A549 (cell line): ENCODE results near the gene MCAT. TPM values are rescaled to one million over a fixed set of nuclear protein-coding genes. Genes with fewer than 3 reads are reported as not detected.

ENCODE experiments used
- ATAC-seq, 2 experiments: fragments of 200-7000 bp in 1 of 2; fragments of >200 bp in 1 of 2; cut with Nextera tagmentation in 1 of 2; cut with Tn5 transposase in 1 of 2; 3 replicates each; pipeline versions ENCODE4 v1.8.0 to v1.9.1; 2018 to 2020; ENCODE audit warnings: mild to moderate bottlenecking in 1 of 2, moderate library complexity in 1 of 2
- CTCF ChIA-PET: fragments of 300-600 bp; sonication (Branson Sonifier 250); formaldehyde crosslinking; extraction: SDS; loops from one replicate; lab custom pipeline; 2021; ENCODE audit warnings: antibody characterized with exemption, inconsistent platforms; lab: Yijun Ruan, JAX
- POLR2A ChIA-PET: fragments of 350-600 bp; formaldehyde crosslinking; extraction: SDS; loops from one replicate; lab custom pipeline; 2021; ENCODE audit warnings: antibody characterized with exemption, inconsistent platforms; lab: Yijun Ruan, JAX
- DNase-seq, 2 experiments: peaks; one replicate each; pipeline versions ENCODE4 v3.0.0 to v3.0.0-alpha.2; 2011 to 2016; ENCODE audit warnings: low read depth in 1 of 2, low spot score in 1 of 2
- FAIRE-seq: peaks from 2 replicates; lab custom pipeline; 2011; peaks lifted over from hg19 to GRCh38; lab: Jason Lieb, UNC
- H3K27ac ChIP-seq, 2 experiments: fragments of >200 bp; sonication (Bioruptor Twin); formaldehyde crosslinking; 3 replicates each; pipeline ENCODE4 v1.5.1; 2016 to 2017
- H3K4me1 ChIP-seq: fragments of >200 bp; sonication (Bioruptor Twin); formaldehyde crosslinking; 3 replicates; pipeline ENCODE4 v1.6.1; 2016
- H3K4me2 ChIP-seq: fragments of >200 bp; sonication (Bioruptor Twin); formaldehyde crosslinking; 3 replicates; pipeline ENCODE4 v1.6.1; 2016
- H3K4me3 ChIP-seq: fragments of >200 bp; sonication (Bioruptor Twin); formaldehyde crosslinking; 3 replicates; pipeline ENCODE4 v1.5.1; 2016
- H3K9me3 ChIP-seq: fragments of >200 bp; sonication (Bioruptor Twin); formaldehyde crosslinking; 3 replicates; pipeline ENCODE4 v1.6.1; 2016
- ATOH8 ChIP-seq: fragments of 250-450 bp; sonication (Bioruptor Pico); IDR thresholded peaks from 2 replicates; pipeline ENCODE4 v1.5.0; 2020; ENCODE audit warnings: low read depth, mild to moderate bottlenecking, moderate library complexity
- BCL3 ChIP-seq: fragments of >200 bp; sonication (Bioruptor Twin); formaldehyde crosslinking; IDR thresholded peaks from 3 replicates; pipeline ENCODE4 v1.6.1; 2016
- BHLHE40 ChIP-seq: IDR thresholded peaks from 2 replicates; pipeline ENCODE4 v1.6.1; 2012; ENCODE audit warnings: low read depth, low read length, inconsistent platforms
- CBX8 ChIP-seq: fragments of 200-600 bp; sonication (generic); IDR thresholded peaks from 2 replicates; pipeline ENCODE4 v1.6.1; 2016
- EHF ChIP-seq: fragments of 250-450 bp; sonication (Bioruptor Pico); IDR thresholded peaks from 2 replicates; pipeline ENCODE4 v1.5.0; 2020; ENCODE audit warnings: mild to moderate bottlenecking
- EP300 ChIP-seq, 2 experiments: fragments of >200 bp; sonication (Bioruptor Twin); formaldehyde crosslinking; IDR thresholded peaks; 2 replicates in 1 of 2; 3 replicates in 1 of 2; pipeline ENCODE4 v1.6.1; 2016 to 2017
- ESRRA ChIP-seq: fragments of 150-350 bp; IDR thresholded peaks from 2 replicates; pipeline ENCODE4 v1.6.1; 2014; ENCODE audit warnings: mild to moderate bottlenecking, low read length, borderline replicate concordance
- FOSL2 ChIP-seq, 2 experiments: fragments of 450-650 bp in 1 of 2; fragments of >200 bp in 1 of 2; sonication (Bioruptor Twin) in 1 of 2; formaldehyde crosslinking; IDR thresholded peaks; 2 replicates each; pipeline versions ENCODE4 v1.5.0 to v1.6.1; 2016 to 2020; ENCODE audit warnings: mild to moderate bottlenecking in 1 of 2, moderate library complexity in 1 of 2
- HEYL ChIP-seq: fragments of 250-450 bp; sonication (Bioruptor Pico); IDR thresholded peaks from 2 replicates; pipeline ENCODE4 v1.8.0; 2021; ENCODE audit warnings: mild to moderate bottlenecking, moderate library complexity
- MAFK ChIP-seq: fragments of 450-650 bp; IDR thresholded peaks from 2 replicates; pipeline ENCODE4 v1.6.1; 2014; ENCODE audit not compliant: partially characterized antibody
- MAX ChIP-seq: IDR thresholded peaks from 2 replicates; pipeline ENCODE4 v1.6.1; 2012
- MAZ ChIP-seq: fragments of 150-350 bp; IDR thresholded peaks from 2 replicates; pipeline ENCODE4 v1.6.1; 2014; ENCODE audit warnings: antibody characterized with exemption, low read depth, low read length, borderline replicate concordance
- NPAS2 ChIP-seq: fragments of 250-450 bp; sonication (Bioruptor Pico); IDR thresholded peaks from 2 replicates; pipeline ENCODE4 v1.8.0; 2022; ENCODE audit warnings: mild to moderate bottlenecking, moderate library complexity, borderline replicate concordance
- PHF8 ChIP-seq: fragments of 200-600 bp; sonication (generic); IDR thresholded peaks from 2 replicates; pipeline ENCODE4 v1.6.1; 2016; ENCODE audit warnings: low read depth, mild to moderate bottlenecking, antibody characterized with exemption, moderate library complexity, borderline replicate concordance
- RNF2 ChIP-seq: fragments of 200-600 bp; sonication (generic); IDR thresholded peaks from 2 replicates; pipeline ENCODE4 v1.6.1; 2016; ENCODE audit warnings: low read depth, mild to moderate bottlenecking, antibody characterized with exemption, moderate library complexity, borderline replicate concordance
- SMC3 ChIP-seq: fragments of >200 bp; sonication (Bioruptor Twin); formaldehyde crosslinking; IDR thresholded peaks from 3 replicates; pipeline ENCODE4 v1.6.1; 2018; ENCODE audit warnings: inconsistent platforms
- TFCP2L1 ChIP-seq: fragments of 250-450 bp; sonication (Bioruptor Pico); IDR thresholded peaks from 2 replicates; pipeline ENCODE4 v1.5.0; 2021; ENCODE audit warnings: mild to moderate bottlenecking
- TP53 ChIP-seq: fragments of 250-450 bp; sonication (Bioruptor Pico); IDR thresholded peaks from 2 replicates; pipeline ENCODE4 v1.5.0; 2021; ENCODE audit warnings: mild to moderate bottlenecking, moderate library complexity
- ZC3H11A ChIP-seq: fragments of 450-650 bp; IDR thresholded peaks from 2 replicates; pipeline ENCODE4 v1.6.1; 2014; ENCODE audit warnings: antibody characterized with exemption, mild to moderate bottlenecking
- ZFP36 ChIP-seq: fragments of 450-650 bp; IDR thresholded peaks from 2 replicates; pipeline ENCODE4 v1.6.1; 2014; ENCODE audit warnings: borderline replicate concordance; ENCODE audit not compliant: partially characterized antibody
- WGBS: methylation state at CpG from one replicate; pipeline ENCODE4 v1.1.6; 2017; ENCODE audit errors: missing lambda C conversion rate; 5-methylcytosine and 5-hydroxymethylcytosine counted together
- polyA plus RNA-seq, 4 experiments: library from polyadenylated mRNA; depleted of rRNA in 3 of 4; stranded (reverse); fragments of >200 nt; fragmentation: RNase III in 1 of 4; extraction: RNeasy Plus Mini Kit Qiagen cat#74134 plus additional on column Dnase treatment in 1 of 4; gene quantifications; 2 replicates in 3 of 4; 3 replicates in 1 of 4; pipeline ENCODE4 v1.2.3, GENCODE V29; 2011 to 2017
- TF ChIP-seq, protein P1 (sequence below): fragments of 450-650 bp; IDR thresholded peaks from 2 replicates; pipeline ENCODE4 v1.6.1; 2014; ENCODE audit warnings: antibody characterized with exemption
- TF ChIP-seq, protein P2 (sequence below): fragments of 250-450 bp; sonication (Bioruptor Pico); IDR thresholded peaks from 2 replicates; pipeline ENCODE4 v1.5.0; 2021; ENCODE audit warnings: mild to moderate bottlenecking, moderate library complexity, borderline replicate concordance
- TF ChIP-seq, protein P3 (sequence below): fragments of 200-600 bp; sonication (generic); IDR thresholded peaks from 2 replicates; pipeline ENCODE4 v1.6.1; 2016; ENCODE audit warnings: antibody characterized with exemption, mild to moderate bottlenecking, moderate library complexity
- TF ChIP-seq, protein P4 (sequence below): IDR thresholded peaks from 2 replicates; pipeline ENCODE4 v1.6.1; 2012; ENCODE audit warnings: low read depth, borderline replicate concordance

MCAT gene
- polyA plus RNA-seq, 2 of the 4 experiments (the other 2 are of a cell fraction), result 11.8 to 15.5 TPM

GRCh38 chr22:43176090-43176489, 32.9 kb upstream of the MCAT start:
- no peak for FAIRE-seq
- POLR2A ChIA-PET, result no interaction called here
- TF ChIP-seq MAZ (no peak), NPAS2 (no peak), TP53 (CRISPR knock-in tag) (no peak), HEYL (CRISPR knock-in tag) (no peak), ATOH8 (no peak), ZC3H11A (no peak), ESRRA (no peak), CBX8 (no peak), EP300 (IDR thresholded peaks at IDR 0.05) (no peak), SMC3 (no peak), BCL3 (no peak), RNF2 (no peak), MAFK (no peak), BHLHE40 (no peak), MAX (no peak), PHF8 (no peak), TFCP2L1 (CRISPR knock-in tag) (no peak)
- TF ChIP-seq, protein P1, sequence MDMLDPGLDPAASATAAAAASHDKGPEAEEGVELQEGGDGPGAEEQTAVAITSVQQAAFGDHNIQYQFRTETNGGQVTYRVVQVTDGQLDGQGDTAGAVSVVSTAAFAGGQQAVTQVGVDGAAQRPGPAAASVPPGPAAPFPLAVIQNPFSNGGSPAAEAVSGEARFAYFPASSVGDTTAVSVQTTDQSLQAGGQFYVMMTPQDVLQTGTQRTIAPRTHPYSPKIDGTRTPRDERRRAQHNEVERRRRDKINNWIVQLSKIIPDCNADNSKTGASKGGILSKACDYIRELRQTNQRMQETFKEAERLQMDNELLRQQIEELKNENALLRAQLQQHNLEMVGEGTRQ, result no peak

GRCh38 chr22:43174941-43175531, 31.8 kb upstream of the MCAT start:
- no peak overlapping the region for H3K4me2 ChIP-seq
- ATAC-seq, result no peak
- H3K4me1 ChIP-seq, result no peaks in the 10 kb centered on the region
- TF ChIP-seq MAZ (no peak), EHF (CRISPR knock-in tag) (no peak), FOSL2 (IDR thresholded peaks at IDR 0.05) (no peak), FOSL2 (CRISPR knock-in tag; IDR thresholded peaks at IDR 0.05) (no peak), NPAS2 (no peak), ZFP36 (no peak)
- TF ChIP-seq, protein P2, sequence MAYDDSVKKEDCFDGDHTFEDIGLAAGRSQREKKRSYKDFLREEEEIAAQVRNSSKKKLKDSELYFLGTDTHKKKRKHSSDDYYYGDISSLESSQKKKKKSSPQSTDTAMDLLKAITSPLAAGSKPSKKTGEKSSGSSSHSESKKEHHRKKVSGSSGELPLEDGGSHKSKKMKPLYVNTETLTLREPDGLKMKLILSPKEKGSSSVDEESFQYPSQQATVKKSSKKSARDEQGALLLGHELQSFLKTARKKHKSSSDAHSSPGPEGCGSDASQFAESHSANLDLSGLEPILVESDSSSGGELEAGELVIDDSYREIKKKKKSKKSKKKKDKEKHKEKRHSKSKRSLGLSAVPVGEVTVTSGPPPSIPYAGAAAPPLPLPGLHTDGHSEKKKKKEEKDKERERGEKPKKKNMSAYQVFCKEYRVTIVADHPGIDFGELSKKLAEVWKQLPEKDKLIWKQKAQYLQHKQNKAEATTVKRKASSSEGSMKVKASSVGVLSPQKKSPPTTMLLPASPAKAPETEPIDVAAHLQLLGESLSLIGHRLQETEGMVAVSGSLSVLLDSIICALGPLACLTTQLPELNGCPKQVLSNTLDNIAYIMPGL (CRISPR knock-in tag), result no peak
- TF ChIP-seq, protein P3, sequence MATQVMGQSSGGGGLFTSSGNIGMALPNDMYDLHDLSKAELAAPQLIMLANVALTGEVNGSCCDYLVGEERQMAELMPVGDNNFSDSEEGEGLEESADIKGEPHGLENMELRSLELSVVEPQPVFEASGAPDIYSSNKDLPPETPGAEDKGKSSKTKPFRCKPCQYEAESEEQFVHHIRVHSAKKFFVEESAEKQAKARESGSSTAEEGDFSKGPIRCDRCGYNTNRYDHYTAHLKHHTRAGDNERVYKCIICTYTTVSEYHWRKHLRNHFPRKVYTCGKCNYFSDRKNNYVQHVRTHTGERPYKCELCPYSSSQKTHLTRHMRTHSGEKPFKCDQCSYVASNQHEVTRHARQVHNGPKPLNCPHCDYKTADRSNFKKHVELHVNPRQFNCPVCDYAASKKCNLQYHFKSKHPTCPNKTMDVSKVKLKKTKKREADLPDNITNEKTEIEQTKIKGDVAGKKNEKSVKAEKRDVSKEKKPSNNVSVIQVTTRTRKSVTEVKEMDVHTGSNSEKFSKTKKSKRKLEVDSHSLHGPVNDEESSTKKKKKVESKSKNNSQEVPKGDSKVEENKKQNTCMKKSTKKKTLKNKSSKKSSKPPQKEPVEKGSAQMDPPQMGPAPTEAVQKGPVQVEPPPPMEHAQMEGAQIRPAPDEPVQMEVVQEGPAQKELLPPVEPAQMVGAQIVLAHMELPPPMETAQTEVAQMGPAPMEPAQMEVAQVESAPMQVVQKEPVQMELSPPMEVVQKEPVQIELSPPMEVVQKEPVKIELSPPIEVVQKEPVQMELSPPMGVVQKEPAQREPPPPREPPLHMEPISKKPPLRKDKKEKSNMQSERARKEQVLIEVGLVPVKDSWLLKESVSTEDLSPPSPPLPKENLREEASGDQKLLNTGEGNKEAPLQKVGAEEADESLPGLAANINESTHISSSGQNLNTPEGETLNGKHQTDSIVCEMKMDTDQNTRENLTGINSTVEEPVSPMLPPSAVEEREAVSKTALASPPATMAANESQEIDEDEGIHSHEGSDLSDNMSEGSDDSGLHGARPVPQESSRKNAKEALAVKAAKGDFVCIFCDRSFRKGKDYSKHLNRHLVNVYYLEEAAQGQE, result no peak
- TF ChIP-seq, protein P4, sequence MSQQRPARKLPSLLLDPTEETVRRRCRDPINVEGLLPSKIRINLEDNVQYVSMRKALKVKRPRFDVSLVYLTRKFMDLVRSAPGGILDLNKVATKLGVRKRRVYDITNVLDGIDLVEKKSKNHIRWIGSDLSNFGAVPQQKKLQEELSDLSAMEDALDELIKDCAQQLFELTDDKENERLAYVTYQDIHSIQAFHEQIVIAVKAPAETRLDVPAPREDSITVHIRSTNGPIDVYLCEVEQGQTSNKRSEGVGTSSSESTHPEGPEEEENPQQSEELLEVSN, result no peak
- no peak overlapping the region for H3K27ac ChIP-seq
- H3K9me3 ChIP-seq, result no peaks in the 10 kb centered on the region
- H3K4me3 ChIP-seq, result no peak overlapping the region
- WGBS, result 93% methylated on average over 7 of the region's 9 CpGs
- no peak for DNase-seq
- FAIRE-seq, result no peak
- CTCF ChIA-PET, result no interaction called here
- POLR2A ChIA-PET, result no interaction called here

More at GRCh38 chr22:43176090-43176489, 32.9 kb upstream of the MCAT start:
- no peak overlapping the region for H3K27ac ChIP-seq
- H3K4me2 ChIP-seq, result no peak overlapping the region
- no peak for ATAC-seq
- DNase-seq, result no peak
- H3K9me3 ChIP-seq, result no peaks in the 10 kb centered on the region
- CTCF ChIA-PET, result interaction anchor here (0.6 kb wide), 1 partner anchor 616 kb away, joined by 3 read pairs; no protein-coding TSS in a partner anchor
- no peak overlapping the region for H3K4me3 ChIP-seq
- WGBS, result 84% methylated on average over 9 of the region's 15 CpGs
- no peaks in the 10 kb centered on the region for H3K4me1 ChIP-seq
